Measurements from ENCODE around the gene UBAC2.

DNA sequence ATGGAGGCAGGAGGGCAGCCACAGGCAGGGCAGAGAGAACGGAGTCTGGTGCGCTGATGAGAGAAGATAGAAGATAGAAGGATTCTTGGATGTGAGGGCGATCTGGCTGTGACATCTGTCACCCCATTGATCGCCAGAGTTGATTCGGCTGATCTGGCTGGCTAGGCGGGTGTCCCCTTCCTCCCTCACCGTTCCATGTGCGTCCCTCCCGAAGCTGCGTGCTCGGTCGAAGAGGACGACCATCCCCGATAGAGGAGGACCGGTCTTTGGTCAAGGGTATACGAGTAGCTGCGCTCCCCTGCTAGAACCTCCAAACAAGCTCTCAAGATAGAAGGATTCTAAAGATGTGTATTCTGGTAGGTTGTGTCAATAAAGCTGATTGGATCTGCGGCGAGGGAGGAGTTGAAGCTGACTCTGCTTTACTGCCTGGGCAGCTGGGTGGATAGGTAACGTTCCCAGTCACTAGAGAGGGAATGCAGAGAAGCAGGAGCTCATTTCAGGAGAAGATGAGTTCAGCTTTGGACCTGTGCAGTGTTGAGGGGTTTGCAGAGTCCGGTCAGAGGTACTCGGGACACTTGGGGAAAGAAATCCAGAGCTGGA lies 5.1 kb downstream of the UBAC2 start:
- TF ChIP-seq, protein P1, sequence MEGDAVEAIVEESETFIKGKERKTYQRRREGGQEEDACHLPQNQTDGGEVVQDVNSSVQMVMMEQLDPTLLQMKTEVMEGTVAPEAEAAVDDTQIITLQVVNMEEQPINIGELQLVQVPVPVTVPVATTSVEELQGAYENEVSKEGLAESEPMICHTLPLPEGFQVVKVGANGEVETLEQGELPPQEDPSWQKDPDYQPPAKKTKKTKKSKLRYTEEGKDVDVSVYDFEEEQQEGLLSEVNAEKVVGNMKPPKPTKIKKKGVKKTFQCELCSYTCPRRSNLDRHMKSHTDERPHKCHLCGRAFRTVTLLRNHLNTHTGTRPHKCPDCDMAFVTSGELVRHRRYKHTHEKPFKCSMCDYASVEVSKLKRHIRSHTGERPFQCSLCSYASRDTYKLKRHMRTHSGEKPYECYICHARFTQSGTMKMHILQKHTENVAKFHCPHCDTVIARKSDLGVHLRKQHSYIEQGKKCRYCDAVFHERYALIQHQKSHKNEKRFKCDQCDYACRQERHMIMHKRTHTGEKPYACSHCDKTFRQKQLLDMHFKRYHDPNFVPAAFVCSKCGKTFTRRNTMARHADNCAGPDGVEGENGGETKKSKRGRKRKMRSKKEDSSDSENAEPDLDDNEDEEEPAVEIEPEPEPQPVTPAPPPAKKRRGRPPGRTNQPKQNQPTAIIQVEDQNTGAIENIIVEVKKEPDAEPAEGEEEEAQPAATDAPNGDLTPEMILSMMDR (IDR thresholded peaks at IDR 0.05; ENCODE audit: low read length) = no peak
- TF ChIP-seq EZH2 (IDR thresholded peaks at IDR 0.05; ENCODE audit: borderline replicate concordance, low read length) = no peak

Measured in OCI-LY1 (cell line).